ENCODE data around the gene USP28.

USP28 gene

GRCh38 chr11:113907152-113907551, 31.8 kb upstream of the USP28 start:
- no peaks in the 10 kb centered on the region for H3K9me3 ChIP-seq (ENCODE audit: severe bottlenecking)
- H3K27me3 ChIP-seq (ENCODE audit: insufficient read depth, low read depth, severe bottlenecking) = no peaks in the 10 kb centered on the region
- no peak overlapping the region for H3K4me3 ChIP-seq (ENCODE audit: low read depth, low read length)
- TF ChIP-seq CTCF (IDR thresholded peaks at IDR 0.05; ENCODE audit: low read depth, low read length) = no peak
- no peak overlapping the region for H3K27ac ChIP-seq
- DNase-seq = no peak
- H3K36me3 ChIP-seq = no peaks in the 10 kb centered on the region

- no peak for DNase-seq
- no peak overlapping the region for H3K27ac ChIP-seq
- no peaks in the 10 kb centered on the region for H3K36me3 ChIP-seq
- H3K4me3 ChIP-seq (ENCODE audit: low read depth, low read length) = no peak overlapping the region
- no peak for TF ChIP-seq CTCF (IDR thresholded peaks at IDR 0.05; ENCODE audit: low read depth, low read length)
- no peaks in the 10 kb centered on the region for H3K9me3 ChIP-seq (ENCODE audit: severe bottlenecking)
- no peaks in the 10 kb centered on the region for H3K27me3 ChIP-seq (ENCODE audit: insufficient read depth, low read depth, severe bottlenecking)
Measured at GRCh38 chr11:113906516-113906915, 31.1 kb upstream of the USP28 start.

GRCh38 chr11:113906038-113906437, 30.7 kb upstream of the USP28 start:
- Histone ChIP-seq H3K4me3 (ENCODE audit: low read depth, low read length) (no peak overlapping the region), H3K36me3 (no peaks in the 10 kb centered on the region), H3K27me3 (ENCODE audit: insufficient read depth, low read depth, severe bottlenecking) (no peaks in the 10 kb centered on the region), H3K9me3 (ENCODE audit: severe bottlenecking) (no peaks in the 10 kb centered on the region), H3K27ac (no peak overlapping the region)
- DNase-seq = peak; percentile 73
- TF ChIP-seq CTCF (IDR thresholded peaks at IDR 0.05; ENCODE audit: low read depth, low read length) = peak; percentile 61

DNA sequence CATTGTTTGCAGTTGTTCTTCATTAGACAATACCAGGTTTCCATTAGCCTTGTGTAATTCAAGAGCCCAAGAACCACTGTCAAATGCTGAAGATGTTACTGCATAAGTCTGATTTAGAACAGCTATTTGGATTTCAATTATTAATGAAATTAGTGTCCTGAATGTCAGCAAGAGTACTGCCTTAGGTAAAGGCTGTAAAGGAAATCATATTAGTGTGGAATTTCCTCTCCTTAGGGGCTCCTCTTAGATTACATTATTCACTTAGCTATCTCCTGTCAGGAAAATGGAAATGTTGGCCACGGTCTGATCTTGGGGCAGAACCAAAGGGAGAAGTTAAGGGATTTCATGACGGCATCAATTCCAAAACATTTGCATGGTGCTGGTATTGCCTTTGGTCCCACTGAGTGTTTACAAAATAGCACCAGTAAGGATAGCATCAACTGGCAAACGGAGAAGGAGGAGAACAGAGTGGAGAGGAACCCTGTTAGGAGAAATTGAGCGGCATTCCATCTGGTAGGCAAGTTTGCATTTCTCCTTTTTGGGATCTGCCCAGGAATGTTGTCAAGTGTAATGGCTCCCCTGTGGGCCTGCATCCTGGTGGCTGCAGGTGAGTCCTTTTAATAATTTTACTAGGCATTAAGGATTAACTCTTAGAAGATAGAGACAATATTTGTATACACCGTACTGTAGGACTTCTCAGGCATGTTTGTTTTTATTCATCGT, 29.2 kb upstream of the USP28 start, which contains the start of gene HTR3B:
TSS of gene HTR3B (plus strand) at position 418 of the 723 bp plus-strand sequence. CDS start at position 556, 138 bp downstream.
- no peak within 1 kb of the TSS for H3K4me3 ChIP-seq (ENCODE audit: low read depth, low read length)
- H3K27me3 ChIP-seq (ENCODE audit: insufficient read depth, low read depth, severe bottlenecking) = no peaks in the 10 kb centered on the region
- no peak for DNase-seq
- H3K36me3 ChIP-seq = no peaks in the 10 kb centered on the region
- no peak within 1 kb of the TSS for H3K27ac ChIP-seq
- no peak for TF ChIP-seq CTCF (IDR thresholded peaks at IDR 0.05; ENCODE audit: low read depth, low read length)
- no peaks in the 10 kb centered on the region for H3K9me3 ChIP-seq (ENCODE audit: severe bottlenecking)

- TF ChIP-seq CTCF (IDR thresholded peaks at IDR 0.05; ENCODE audit: low read depth, low read length) = no peak
- Histone ChIP-seq H3K27me3 (ENCODE audit: insufficient read depth, low read depth, severe bottlenecking) (no peaks in the 10 kb centered on the region), H3K9me3 (ENCODE audit: severe bottlenecking) (no peaks in the 10 kb centered on the region), H3K36me3 (no peaks in the 10 kb centered on the region), H3K27ac (no peak overlapping the region), H3K4me3 (ENCODE audit: low read depth, low read length) (no peak overlapping the region)
- no peak for DNase-seq
Measured at GRCh38 chr11:113901141-113901540, 25.8 kb upstream of the USP28 start.

Data from WERI-Rb-1 (cell line).